Ishikawa (cell line): ENCODE measurements around the gene TMEM132D.

Experiments used
- CEBPB ChIP-seq: IDR thresholded peaks from 2 replicates; pipeline ENCODE4 v1.6.1; 2012
- RAD21 ChIP-seq: IDR thresholded peaks from 2 replicates; pipeline ENCODE4 v1.6.1; 2012; ENCODE audit warnings: low read depth
- REST ChIP-seq: IDR thresholded peaks from 2 replicates; pipeline ENCODE4 v1.6.1; 2012; ENCODE audit warnings: low read depth, mild to moderate bottlenecking
- TCF12 ChIP-seq: IDR thresholded peaks from 2 replicates; pipeline ENCODE4 v1.6.1; 2012; ENCODE audit warnings: low read depth
- YY1 ChIP-seq: IDR thresholded peaks from 2 replicates; pipeline ENCODE4 v1.6.1; 2012; ENCODE audit warnings: low read depth
- TF ChIP-seq, protein P1 (sequence below): IDR thresholded peaks from 2 replicates; pipeline ENCODE4 v1.6.1; 2012

- no peak for TF ChIP-seq TCF12
- no peak for TF ChIP-seq YY1
- no peak for TF ChIP-seq RAD21
- no peak for TF ChIP-seq REST
- TF ChIP-seq, protein P1, sequence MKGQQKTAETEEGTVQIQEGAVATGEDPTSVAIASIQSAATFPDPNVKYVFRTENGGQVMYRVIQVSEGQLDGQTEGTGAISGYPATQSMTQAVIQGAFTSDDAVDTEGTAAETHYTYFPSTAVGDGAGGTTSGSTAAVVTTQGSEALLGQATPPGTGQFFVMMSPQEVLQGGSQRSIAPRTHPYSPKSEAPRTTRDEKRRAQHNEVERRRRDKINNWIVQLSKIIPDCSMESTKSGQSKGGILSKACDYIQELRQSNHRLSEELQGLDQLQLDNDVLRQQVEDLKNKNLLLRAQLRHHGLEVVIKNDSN, result no peak
- no peak for TF ChIP-seq CEBPB
Observed at GRCh38 chr12:129841251-129841650, 62.6 kb downstream of the TMEM132D start.
